GM18907 (cell line): ENCODE data around the gene LRRC42.
"Not testable (repeated sequence)": the region's sequence is repeated elsewhere in the genome, so short reads cannot be mapped to it uniquely, and the experiment has no call there.

Source experiments
- ATAC-seq: cut with Tn5 transposase; IDR thresholded peaks from one replicate; pipeline ENCODE4 v1.9.1; 2021; ENCODE audit warnings: mild to moderate bottlenecking, moderate library complexity; ENCODE audit not compliant: unreplicated experiment

The LRRC42 gene

GRCh38 chr1:53967409-53968124, 21.4 kb downstream of the LRRC42 start:
- no peak for ATAC-seq

- ATAC-seq: no peak
Observed at GRCh38 chr1:53968125-53968513, 22.0 kb downstream of the LRRC42 start.

- ATAC-seq: not testable (repeated sequence)
Observed at GRCh38 chr1:53969323-53969722, 23.2 kb downstream of the LRRC42 start.

GRCh38 chr1:53971718-53972117, 25.6 kb downstream of the LRRC42 start:
- ATAC-seq: no peak

GRCh38 chr1:53975861-53976260, 29.7 kb downstream of the LRRC42 start:
- no peak for ATAC-seq

GRCh38 chr1:53979712-53980450, 33.7 kb downstream of the LRRC42 start:
- ATAC-seq: no peak

- no peak for ATAC-seq
Observed at GRCh38 chr1:53981220-53981619, 35.1 kb downstream of the LRRC42 start.

GRCh38 chr1:53982034-53982762, 36.0 kb downstream of the LRRC42 start:
- ATAC-seq: no peak

- ATAC-seq: no peak
Observed at GRCh38 chr1:53982763-53983104, 36.6 kb downstream of the LRRC42 start.

- no peak for ATAC-seq
Observed at GRCh38 chr1:53984726-53985125, 38.6 kb downstream of the LRRC42 start.

GRCh38 chr1:53986458-53986857, 40.3 kb downstream of the LRRC42 start:
- ATAC-seq: no peak

- no peak for ATAC-seq
Observed at GRCh38 chr1:53987880-53988279, 41.7 kb downstream of the LRRC42 start.

- no peak for ATAC-seq
Observed at GRCh38 chr1:53992085-53992874, 46.1 kb downstream of the LRRC42 start.

GRCh38 chr1:53994516-53994915, 48.4 kb downstream of the LRRC42 start:
- ATAC-seq: not testable (repeated sequence)

GRCh38 chr1:53995683-53996082, 49.5 kb downstream of the LRRC42 start:
- ATAC-seq: no peak

GRCh38 chr1:53998223-53998622, 52.1 kb downstream of the LRRC42 start:
- no peak for ATAC-seq

- ATAC-seq: no peak
Observed at GRCh38 chr1:53999920-54000319, 53.8 kb downstream of the LRRC42 start.

- no peak for ATAC-seq
Observed at GRCh38 chr1:54001591-54001990, 55.4 kb downstream of the LRRC42 start.

- ATAC-seq: no peak
Observed at GRCh38 chr1:54002544-54003248, 56.5 kb downstream of the LRRC42 start.

- no peak for ATAC-seq
Observed at GRCh38 chr1:54003249-54003646, 57.1 kb downstream of the LRRC42 start.
